Panc1 (cell line): ENCODE results near the gene FRMD4A. TPM values are rescaled to one million over a fixed set of nuclear protein-coding genes. Genes with fewer than 3 reads are reported as not detected.

ENCODE experiments used
- ATAC-seq: fragments of 200-7000 bp; cut with Tn5 transposase; 2 replicates; pipeline ENCODE4 v1.9.1; 2020; ENCODE audit warnings: mild to moderate bottlenecking, moderate library complexity
- BruUV-seq: library from RNA; stranded (reverse); fragments of 400-500 nt; replicated peaks from 2 replicates; lab custom pipeline; 2021; lab: Mats Ljungman, UMichigan
- CTCF ChIA-PET: fragments of 300-600 bp; sonication (Branson Sonifier 250); formaldehyde crosslinking; loops from one replicate; lab custom pipeline; 2022; ENCODE audit warnings: antibody characterized with exemption; lab: Charles Lee
- POLR2A ChIA-PET: fragments of 300-600 bp; sonication (Branson Sonifier 250); formaldehyde crosslinking; loops from one replicate; lab custom pipeline; 2022; ENCODE audit warnings: antibody characterized with exemption; lab: Charles Lee
- DNase-seq: peaks from one replicate; pipeline ENCODE4 v3.0.0-alpha.2; 2010; ENCODE audit warnings: low read depth, low spot score
- H3K27ac ChIP-seq: 2 replicates; pipeline ENCODE4 v1.5.1; 2011; ENCODE audit warnings: mild to moderate bottlenecking, low read length, inconsistent platforms
- H3K27me3 ChIP-seq: fragments of 200-500 bp; sonication (Bioruptor generic); 2 replicates; pipeline ENCODE4 v1.6.0; 2014; ENCODE audit warnings: low read length, inconsistent platforms; ENCODE audit not compliant: control insufficient read depth, insufficient read depth
- H3K36me3 ChIP-seq: fragments of 200-500 bp; sonication (Bioruptor generic); 2 replicates; pipeline ENCODE4 v1.5.1; 2014; ENCODE audit warnings: inconsistent platforms, mild to moderate bottlenecking, low read length, moderate library complexity; ENCODE audit not compliant: control insufficient read depth, insufficient read depth
- H3K4me1 ChIP-seq: 2 replicates; pipeline ENCODE4 v1.5.1; 2011; ENCODE audit warnings: inconsistent platforms, mild to moderate bottlenecking, low read length, moderate library complexity; ENCODE audit not compliant: control insufficient read depth, insufficient read depth
- H3K4me3 ChIP-seq, 2 experiments: 2 replicates each; pipeline ENCODE4 v1.5.1; 2011 to 2012; ENCODE audit warnings: low read depth in 2 of 2, low read length in 2 of 2, mild to moderate bottlenecking in 2 of 2, inconsistent platforms in 1 of 2, moderate library complexity in 1 of 2
- H3K9me3 ChIP-seq: fragments of 200-500 bp; sonication (Bioruptor generic); 2 replicates; pipeline ENCODE4 v1.5.1; 2014; ENCODE audit warnings: low read depth, mild to moderate bottlenecking, inconsistent platforms, low read length, moderate library complexity; ENCODE audit not compliant: control insufficient read depth, insufficient read depth
- POLR2AphosphoS5 ChIP-seq: IDR thresholded peaks from 2 replicates; pipeline ENCODE4 v1.6.1; 2012; ENCODE audit warnings: mild to moderate bottlenecking, low read depth, low read length, moderate library complexity
- SIN3A ChIP-seq: IDR thresholded peaks from 2 replicates; pipeline ENCODE4 v1.6.1; 2012; ENCODE audit warnings: low read depth, mild to moderate bottlenecking, low read length, moderate library complexity, borderline replicate concordance; ENCODE audit not compliant: insufficient read depth
- TCF7L2 ChIP-seq: IDR thresholded peaks from 2 replicates; pipeline ENCODE4 v1.6.1; 2011; ENCODE audit warnings: mild to moderate bottlenecking, low read depth, low read length, inconsistent platforms
- in situ Hi-C: cut with HindIII; loops from 2 replicates; pipeline ENCODE4 v1.10.0; 2016; ENCODE audit warnings: low sequenced_read_pairs, low pct_unique_long_range_greater_than_20kb
- intact Hi-C: fragments of 100-400 bp; cut with micrococcal nuclease; formaldehyde crosslinking; loops from one replicate; pipeline ENCODE4 v1.10.0; 2022; ENCODE audit not compliant: unreplicated experiment
- total RNA-seq: library from RNA; stranded (reverse); gene quantifications from one replicate; pipeline ENCODE4 v1.2.1, GENCODE V29; 2021; ENCODE audit not compliant: unreplicated experiment
- TF ChIP-seq, protein P1 (sequence below), 2 experiments: IDR thresholded peaks; 2 replicates each; pipeline ENCODE4 v1.6.1; 2011 to 2012; ENCODE audit warnings: low read depth in 2 of 2, control low read depth in 1 of 2, low read length in 1 of 2, mild to moderate bottlenecking in 1 of 2, moderate library complexity in 1 of 2; ENCODE audit not compliant: insufficient read depth in 1 of 2
- TF ChIP-seq, protein P2 (sequence below): fragments of 450-650 bp; IDR thresholded peaks from 2 replicates; pipeline ENCODE4 v1.5.1; 2017; ENCODE audit warnings: mild to moderate bottlenecking

FRMD4A gene
- total RNA-seq, 1 experiment from 2014 or later = 7.1 TPM

DNA sequence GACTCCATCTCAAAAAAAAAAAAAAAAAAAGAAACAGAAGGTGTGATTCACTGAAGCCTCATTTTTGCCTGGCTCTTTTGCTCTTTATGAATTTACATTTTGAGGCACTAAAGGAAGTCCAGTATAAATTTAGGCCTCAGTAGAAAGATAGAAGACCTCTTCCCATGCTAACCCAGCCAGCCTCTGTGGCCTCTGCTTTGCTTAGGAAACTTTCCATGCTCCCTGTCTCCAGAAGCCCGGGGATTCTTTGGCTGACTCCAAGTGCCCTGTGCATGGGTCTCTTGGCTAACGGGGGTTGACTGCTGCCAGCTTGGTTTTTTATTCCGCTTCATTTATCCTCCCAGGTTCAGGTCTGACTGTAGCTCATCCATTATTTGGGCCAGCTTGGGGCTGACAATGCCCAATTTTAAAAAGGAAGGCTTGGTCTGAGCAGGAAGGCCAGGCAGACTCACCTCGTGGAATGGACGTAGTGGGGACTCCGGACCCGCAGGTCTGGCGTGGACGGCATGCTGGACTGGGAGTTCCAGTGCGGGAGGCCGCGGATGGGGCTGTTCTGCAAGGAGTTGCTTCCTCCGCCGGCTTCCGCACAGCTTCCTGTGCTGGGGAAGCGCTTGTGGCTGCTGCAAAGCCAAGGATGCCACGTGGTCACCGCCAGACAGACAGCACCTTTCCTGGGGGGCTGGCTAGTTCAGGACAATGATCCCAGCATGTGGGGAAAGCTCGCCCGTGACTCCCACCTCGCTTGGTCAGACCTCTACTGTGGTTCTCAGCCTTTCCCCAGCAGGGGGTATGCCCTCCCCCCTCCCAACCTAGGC is 671.6 kb downstream of the FRMD4A start:
- Histone ChIP-seq H3K9me3 (no peaks in the 10 kb centered on the region), H3K4me3 (no peak overlapping the region), H3K27me3 (no peaks in the 10 kb centered on the region), H3K4me1 (no peaks in the 10 kb centered on the region), H3K27ac (no peak overlapping the region), H3K36me3 (no peaks in the 10 kb centered on the region)
- no TSS peak for BruUV-seq
- no peak for TF ChIP-seq POLR2AphosphoS5
- TF ChIP-seq SIN3A = no peak
- no peak for TF ChIP-seq TCF7L2
- TF ChIP-seq, protein P1, sequence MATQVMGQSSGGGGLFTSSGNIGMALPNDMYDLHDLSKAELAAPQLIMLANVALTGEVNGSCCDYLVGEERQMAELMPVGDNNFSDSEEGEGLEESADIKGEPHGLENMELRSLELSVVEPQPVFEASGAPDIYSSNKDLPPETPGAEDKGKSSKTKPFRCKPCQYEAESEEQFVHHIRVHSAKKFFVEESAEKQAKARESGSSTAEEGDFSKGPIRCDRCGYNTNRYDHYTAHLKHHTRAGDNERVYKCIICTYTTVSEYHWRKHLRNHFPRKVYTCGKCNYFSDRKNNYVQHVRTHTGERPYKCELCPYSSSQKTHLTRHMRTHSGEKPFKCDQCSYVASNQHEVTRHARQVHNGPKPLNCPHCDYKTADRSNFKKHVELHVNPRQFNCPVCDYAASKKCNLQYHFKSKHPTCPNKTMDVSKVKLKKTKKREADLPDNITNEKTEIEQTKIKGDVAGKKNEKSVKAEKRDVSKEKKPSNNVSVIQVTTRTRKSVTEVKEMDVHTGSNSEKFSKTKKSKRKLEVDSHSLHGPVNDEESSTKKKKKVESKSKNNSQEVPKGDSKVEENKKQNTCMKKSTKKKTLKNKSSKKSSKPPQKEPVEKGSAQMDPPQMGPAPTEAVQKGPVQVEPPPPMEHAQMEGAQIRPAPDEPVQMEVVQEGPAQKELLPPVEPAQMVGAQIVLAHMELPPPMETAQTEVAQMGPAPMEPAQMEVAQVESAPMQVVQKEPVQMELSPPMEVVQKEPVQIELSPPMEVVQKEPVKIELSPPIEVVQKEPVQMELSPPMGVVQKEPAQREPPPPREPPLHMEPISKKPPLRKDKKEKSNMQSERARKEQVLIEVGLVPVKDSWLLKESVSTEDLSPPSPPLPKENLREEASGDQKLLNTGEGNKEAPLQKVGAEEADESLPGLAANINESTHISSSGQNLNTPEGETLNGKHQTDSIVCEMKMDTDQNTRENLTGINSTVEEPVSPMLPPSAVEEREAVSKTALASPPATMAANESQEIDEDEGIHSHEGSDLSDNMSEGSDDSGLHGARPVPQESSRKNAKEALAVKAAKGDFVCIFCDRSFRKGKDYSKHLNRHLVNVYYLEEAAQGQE (IDR thresholded peaks at IDR 0.05; ENCODE audit: insufficient read depth in 1 of 2, low read depth in 2 of 2, low read length in 1 of 2) = no peak
- TF ChIP-seq, protein P2, sequence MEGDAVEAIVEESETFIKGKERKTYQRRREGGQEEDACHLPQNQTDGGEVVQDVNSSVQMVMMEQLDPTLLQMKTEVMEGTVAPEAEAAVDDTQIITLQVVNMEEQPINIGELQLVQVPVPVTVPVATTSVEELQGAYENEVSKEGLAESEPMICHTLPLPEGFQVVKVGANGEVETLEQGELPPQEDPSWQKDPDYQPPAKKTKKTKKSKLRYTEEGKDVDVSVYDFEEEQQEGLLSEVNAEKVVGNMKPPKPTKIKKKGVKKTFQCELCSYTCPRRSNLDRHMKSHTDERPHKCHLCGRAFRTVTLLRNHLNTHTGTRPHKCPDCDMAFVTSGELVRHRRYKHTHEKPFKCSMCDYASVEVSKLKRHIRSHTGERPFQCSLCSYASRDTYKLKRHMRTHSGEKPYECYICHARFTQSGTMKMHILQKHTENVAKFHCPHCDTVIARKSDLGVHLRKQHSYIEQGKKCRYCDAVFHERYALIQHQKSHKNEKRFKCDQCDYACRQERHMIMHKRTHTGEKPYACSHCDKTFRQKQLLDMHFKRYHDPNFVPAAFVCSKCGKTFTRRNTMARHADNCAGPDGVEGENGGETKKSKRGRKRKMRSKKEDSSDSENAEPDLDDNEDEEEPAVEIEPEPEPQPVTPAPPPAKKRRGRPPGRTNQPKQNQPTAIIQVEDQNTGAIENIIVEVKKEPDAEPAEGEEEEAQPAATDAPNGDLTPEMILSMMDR = no peak
- POLR2A ChIA-PET = no interaction called here
- in situ Hi-C loops (no loop called here), intact Hi-C loops (no loop called here)
- ATAC-seq = no peak
- CTCF ChIA-PET = interaction anchor here (0.5 to 0.7 kb wide), 2 partner anchors 30 to 532 kb away, joined by 7 to 10 read pairs; no protein-coding TSS in a partner anchor
- DNase-seq = no peak

DNA sequence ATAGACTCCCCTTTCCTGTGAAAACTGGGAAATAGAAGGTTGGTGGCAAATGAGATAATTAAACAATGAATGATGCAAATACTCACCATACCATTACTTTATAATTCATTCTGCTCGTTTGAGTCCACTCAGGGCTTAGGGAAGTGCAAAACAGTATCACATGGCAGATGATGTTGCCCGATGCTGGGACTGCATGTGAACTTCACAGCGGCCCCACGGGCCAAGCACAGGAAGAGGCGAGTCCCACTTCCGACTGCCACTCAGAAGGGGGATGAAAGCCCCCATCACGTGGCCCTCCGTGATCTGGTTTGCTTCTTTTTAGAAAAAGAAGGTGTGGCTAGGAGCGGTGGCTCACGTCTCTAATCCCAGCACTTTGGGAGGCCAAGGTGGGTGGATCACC is 672.5 kb downstream of the FRMD4A start:
- H3K4me3 ChIP-seq = no peak overlapping the region
- DNase-seq = no peak
- ChIA-PET CTCF (no interaction called here), POLR2A (no interaction called here)
- BruUV-seq = no TSS peak
- intact Hi-C loops (no loop called here), in situ Hi-C loops (no loop called here)
- no peaks in the 10 kb centered on the region for H3K4me1 ChIP-seq
- no peaks in the 10 kb centered on the region for H3K36me3 ChIP-seq
- ATAC-seq = no peak
- TF ChIP-seq SIN3A (no peak), TCF7L2 (no peak), POLR2AphosphoS5 (no peak)
- TF ChIP-seq, protein P2 = no peak
- TF ChIP-seq, protein P1 (IDR thresholded peaks at IDR 0.05; ENCODE audit: insufficient read depth in 1 of 2, low read depth in 2 of 2, low read length in 1 of 2) = no peak
- no peaks in the 10 kb centered on the region for H3K9me3 ChIP-seq
- no peaks in the 10 kb centered on the region for H3K27me3 ChIP-seq
- H3K27ac ChIP-seq = no peak overlapping the region
